CD4-positive, alpha-beta T cell treated with Interleukin-15 for 4 hours (primary cell): ENCODE data around the gene ARMC3.
"Not testable (repeated sequence)": the region's sequence is repeated elsewhere in the genome, so short reads cannot be mapped to it uniquely, and the experiment has no call there.

Experiments
- DNase-seq: peaks from one replicate; pipeline ENCODE4 v3.0.0-alpha.2; 2020; ENCODE audit warnings: low spot score

The ARMC3 gene

GRCh38 chr10:22927661-22928403 lies at the start of gene ARMC3:
TSS of gene ARMC3 (plus strand) at chr10:22928053. CDS start at chr10:22931997, 3,944 bp downstream.
- peak; percentile 76 for DNase-seq

GRCh38 chr10:22891797-22892196 lies 36.1 kb upstream of the ARMC3 start:
- no peak for DNase-seq

- DNase-seq: no peak
These were observed 34.1 kb upstream of the ARMC3 start for GRCh38 chr10:22893781-22894180.

- DNase-seq: no peak
These were observed 33.1 kb upstream of the ARMC3 start for GRCh38 chr10:22894714-22895113.

- no peak for DNase-seq
These were observed 32.6 kb upstream of the ARMC3 start for GRCh38 chr10:22895252-22895651.

GRCh38 chr10:22897371-22897770 lies 30.5 kb upstream of the ARMC3 start:
- no peak for DNase-seq

- no peak for DNase-seq
These were observed 28.5 kb upstream of the ARMC3 start for GRCh38 chr10:22899307-22899706.

GRCh38 chr10:22899775-22900174 lies 28.1 kb upstream of the ARMC3 start:
- no peak for DNase-seq

GRCh38 chr10:22900841-22901601 lies 26.8 kb upstream of the ARMC3 start:
- no peak for DNase-seq

GRCh38 chr10:22902147-22902546 lies 25.7 kb upstream of the ARMC3 start:
- DNase-seq: not testable (repeated sequence)

GRCh38 chr10:22903694-22904093 lies 24.2 kb upstream of the ARMC3 start:
- no peak for DNase-seq

- no peak for DNase-seq
These were observed 21.1 kb upstream of the ARMC3 start for GRCh38 chr10:22906767-22907166.

- DNase-seq: no peak
These were observed 19.0 kb upstream of the ARMC3 start for GRCh38 chr10:22908837-22909236.

GRCh38 chr10:22909673-22910072 lies 18.2 kb upstream of the ARMC3 start:
- DNase-seq: not testable (repeated sequence)

GRCh38 chr10:22911067-22911466 lies 16.8 kb upstream of the ARMC3 start:
- no peak for DNase-seq

- DNase-seq: no peak
These were observed 15.7 kb upstream of the ARMC3 start for GRCh38 chr10:22911889-22912762.

GRCh38 chr10:22912763-22913384 lies 15.0 kb upstream of the ARMC3 start:
- no peak for DNase-seq

- DNase-seq: no peak
These were observed 14.3 kb upstream of the ARMC3 start for GRCh38 chr10:22913474-22914092.

- no peak for DNase-seq
These were observed 12.5 kb upstream of the ARMC3 start for GRCh38 chr10:22915314-22915713.

- DNase-seq: no peak
These were observed 2.8 kb upstream of the ARMC3 start for GRCh38 chr10:22925088-22925487.

- no peak for DNase-seq
These were observed 687 bp upstream of the ARMC3 start for GRCh38 chr10:22927166-22927565.

GRCh38 chr10:22929053-22929452 lies 1.2 kb downstream of the ARMC3 start:
- DNase-seq: not testable (repeated sequence)
